ENCODE data around the gene SLC30A4. TPM values are rescaled to one million over a fixed set of nuclear protein-coding genes. Genes with fewer than 3 reads are reported as not detected.
"Not testable (repeated sequence)": the region's sequence is repeated elsewhere in the genome, so short reads cannot be mapped to it uniquely, and the experiment has no call there.

SLC30A4 gene
- total RNA-seq, 1 donor from 2014 or later, result 0.34 TPM

DNA sequence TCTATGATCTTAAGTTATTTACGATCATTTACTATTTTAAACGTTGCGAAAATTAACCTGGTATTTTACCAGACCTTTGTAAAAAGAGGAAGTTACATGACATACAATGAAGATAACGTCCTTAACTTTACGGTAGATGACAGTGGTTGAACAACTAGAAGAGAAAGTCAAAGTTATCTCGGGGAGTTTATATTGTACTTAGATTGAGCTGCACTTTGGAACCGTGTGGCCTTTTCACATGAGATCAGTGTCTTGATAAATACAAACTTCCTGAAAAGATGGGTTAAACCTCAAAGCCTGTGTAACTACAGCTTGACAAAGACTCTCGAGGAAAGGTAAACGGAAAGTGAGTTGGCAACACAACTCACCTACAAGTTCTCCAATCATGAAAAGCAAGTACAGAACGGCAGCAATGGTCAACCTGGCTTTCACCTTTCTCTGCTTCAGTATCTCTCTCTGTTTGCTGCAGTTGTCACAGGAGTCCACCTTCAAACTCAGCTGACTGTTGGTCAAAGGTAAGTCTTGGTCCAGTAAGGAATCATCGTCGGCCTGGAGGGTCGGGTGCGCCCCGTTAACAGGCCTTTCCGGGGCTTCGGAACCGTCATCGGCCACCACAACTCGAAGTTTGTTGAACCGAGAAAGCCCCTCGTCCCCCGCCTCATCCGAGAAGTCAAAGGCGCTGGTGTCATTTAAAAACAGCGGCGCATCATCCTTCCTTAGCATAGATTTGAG is 793 bp downstream of the SLC30A4 start:
- Mint-ChIP-seq H3K27ac (ENCODE audit: unreplicated experiment) (no peak overlapping the region), H3K4me3 (ENCODE audit: unreplicated experiment) (peak overlapping the region; percentile 85), H3K36me3 (ENCODE audit: unreplicated experiment) (peaks cover 5% of the 10 kb centered on the region), H3K4me1 (ENCODE audit: low read depth, unreplicated experiment) (peaks cover 7% of the 10 kb centered on the region), H3K27me3 (ENCODE audit: unreplicated experiment) (peaks cover 31% of the 10 kb centered on the region), H3K9me3 (ENCODE audit: unreplicated experiment) (peaks cover 2% of the 10 kb centered on the region)
- TF ChIP-seq, protein P1, sequence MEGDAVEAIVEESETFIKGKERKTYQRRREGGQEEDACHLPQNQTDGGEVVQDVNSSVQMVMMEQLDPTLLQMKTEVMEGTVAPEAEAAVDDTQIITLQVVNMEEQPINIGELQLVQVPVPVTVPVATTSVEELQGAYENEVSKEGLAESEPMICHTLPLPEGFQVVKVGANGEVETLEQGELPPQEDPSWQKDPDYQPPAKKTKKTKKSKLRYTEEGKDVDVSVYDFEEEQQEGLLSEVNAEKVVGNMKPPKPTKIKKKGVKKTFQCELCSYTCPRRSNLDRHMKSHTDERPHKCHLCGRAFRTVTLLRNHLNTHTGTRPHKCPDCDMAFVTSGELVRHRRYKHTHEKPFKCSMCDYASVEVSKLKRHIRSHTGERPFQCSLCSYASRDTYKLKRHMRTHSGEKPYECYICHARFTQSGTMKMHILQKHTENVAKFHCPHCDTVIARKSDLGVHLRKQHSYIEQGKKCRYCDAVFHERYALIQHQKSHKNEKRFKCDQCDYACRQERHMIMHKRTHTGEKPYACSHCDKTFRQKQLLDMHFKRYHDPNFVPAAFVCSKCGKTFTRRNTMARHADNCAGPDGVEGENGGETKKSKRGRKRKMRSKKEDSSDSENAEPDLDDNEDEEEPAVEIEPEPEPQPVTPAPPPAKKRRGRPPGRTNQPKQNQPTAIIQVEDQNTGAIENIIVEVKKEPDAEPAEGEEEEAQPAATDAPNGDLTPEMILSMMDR (IDR thresholded peaks at IDR 0.05; ENCODE audit: partially characterized antibody, unreplicated experiment), result no peak
- no peak for DNase-seq

DNA sequence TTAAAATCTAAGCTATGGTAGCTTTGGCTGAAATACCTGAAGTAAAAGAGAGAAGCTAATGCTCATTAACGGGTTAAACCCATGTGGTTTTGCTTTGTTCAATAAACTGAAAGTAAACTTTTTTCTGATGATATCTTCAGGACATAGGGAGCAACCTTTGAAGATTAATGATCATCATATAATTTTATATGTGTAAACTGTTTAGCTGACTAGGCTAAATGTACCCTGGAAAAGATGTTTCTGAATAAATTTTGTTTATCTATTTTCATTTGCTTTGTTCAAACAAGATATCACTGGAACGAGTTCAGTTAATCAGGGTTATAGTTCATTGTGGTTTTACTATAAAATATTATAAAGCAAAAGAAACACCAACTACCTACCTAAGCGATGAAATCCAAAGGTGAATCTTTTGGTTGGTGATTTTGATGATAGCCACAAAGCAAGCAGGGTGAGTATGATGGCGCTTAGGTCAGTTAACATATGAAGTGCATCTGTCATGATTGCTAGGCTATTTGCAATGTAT is 11.7 kb downstream of the SLC30A4 start:
- H3K4me3 Mint-ChIP-seq (ENCODE audit: unreplicated experiment), result no peak overlapping the region
- peaks cover 3% of the 10 kb centered on the region for H3K27me3 Mint-ChIP-seq (ENCODE audit: unreplicated experiment)
- no peak for DNase-seq
- H3K27ac Mint-ChIP-seq (ENCODE audit: unreplicated experiment), result no peak overlapping the region
- TF ChIP-seq, protein P1 (IDR thresholded peaks at IDR 0.05; ENCODE audit: partially characterized antibody, unreplicated experiment), result no peak
- no peaks in the 10 kb centered on the region for H3K36me3 Mint-ChIP-seq (ENCODE audit: unreplicated experiment)
- no peaks in the 10 kb centered on the region for H3K9me3 Mint-ChIP-seq (ENCODE audit: unreplicated experiment)
- no peaks in the 10 kb centered on the region for H3K4me1 Mint-ChIP-seq (ENCODE audit: low read depth, unreplicated experiment)

DNA sequence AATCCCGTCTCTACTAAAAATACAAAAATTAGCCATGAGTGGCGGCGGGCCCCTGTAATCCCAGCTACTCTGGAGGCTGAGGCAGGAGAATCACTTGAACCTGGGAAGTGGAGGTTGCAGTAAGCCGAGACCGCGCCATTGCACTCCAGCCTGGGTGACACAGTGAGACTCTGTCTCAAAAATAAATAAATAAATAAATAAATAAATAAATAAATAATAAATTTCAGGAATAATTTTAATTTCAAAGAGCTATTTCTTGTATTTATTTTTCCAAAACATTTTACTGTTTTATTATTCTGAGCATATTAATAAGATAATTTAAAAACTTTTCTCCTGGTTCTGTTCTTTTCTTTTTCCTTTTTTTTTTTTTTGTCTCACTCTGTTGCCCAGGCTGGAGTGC is 15.4 kb downstream of the SLC30A4 start:
- DNase-seq; H3K4me1 Mint-ChIP-seq (ENCODE audit: low read depth, unreplicated experiment); H3K9me3 Mint-ChIP-seq (ENCODE audit: unreplicated experiment); H3K27ac Mint-ChIP-seq (ENCODE audit: unreplicated experiment); H3K4me3 Mint-ChIP-seq (ENCODE audit: unreplicated experiment); H3K36me3 Mint-ChIP-seq (ENCODE audit: unreplicated experiment); H3K27me3 Mint-ChIP-seq (ENCODE audit: unreplicated experiment): not testable (repeated sequence)

DNA sequence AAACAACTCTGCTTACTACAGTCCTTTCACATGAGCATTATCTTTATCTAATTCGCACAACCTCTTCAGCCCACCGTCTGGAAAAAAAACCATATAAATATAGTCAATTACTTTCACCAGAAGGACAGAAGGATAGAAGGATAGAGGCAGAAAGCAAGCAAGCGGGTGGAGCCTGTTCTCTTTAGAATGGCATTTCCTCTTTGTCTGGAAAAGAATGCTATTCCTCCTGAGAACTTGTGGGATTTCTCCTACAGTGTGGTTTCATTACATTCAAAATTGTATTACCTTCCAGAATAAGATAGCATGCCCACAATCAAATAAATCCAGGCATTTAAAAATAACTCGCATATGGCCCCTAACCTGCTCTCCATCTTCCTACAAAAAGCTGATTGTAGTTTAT is 23.1 kb downstream of the SLC30A4 start:
- no peak for DNase-seq
- Mint-ChIP-seq H3K4me3 (ENCODE audit: unreplicated experiment) (no peak overlapping the region), H3K4me1 (ENCODE audit: low read depth, unreplicated experiment) (no peaks in the 10 kb centered on the region), H3K36me3 (ENCODE audit: unreplicated experiment) (no peaks in the 10 kb centered on the region), H3K9me3 (ENCODE audit: unreplicated experiment) (no peaks in the 10 kb centered on the region), H3K27ac (ENCODE audit: unreplicated experiment) (no peak overlapping the region), H3K27me3 (ENCODE audit: unreplicated experiment) (no peaks in the 10 kb centered on the region)
- TF ChIP-seq, protein P1 (IDR thresholded peaks at IDR 0.05; ENCODE audit: partially characterized antibody, unreplicated experiment), result no peak

DNA sequence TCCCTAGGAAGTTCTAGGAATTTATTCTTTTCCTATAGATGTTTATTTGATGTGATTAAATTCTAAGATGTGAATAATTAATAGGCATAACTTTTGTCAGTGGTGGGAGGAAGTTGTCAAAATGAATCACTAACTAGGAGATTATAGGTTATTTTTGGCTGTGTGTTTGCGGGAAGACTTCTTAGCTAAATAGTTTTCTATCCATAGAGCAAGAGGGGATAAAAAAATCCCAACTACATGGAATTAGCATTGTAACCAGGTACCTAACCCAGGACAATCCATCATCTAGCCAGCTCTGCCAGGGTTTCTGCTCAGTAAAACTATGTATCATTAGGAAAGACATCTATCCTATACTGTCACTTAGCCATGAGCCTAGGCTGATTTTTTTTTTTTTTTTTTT is 23.9 kb downstream of the SLC30A4 start:
- DNase-seq, result no peak
- H3K27me3 Mint-ChIP-seq (ENCODE audit: unreplicated experiment), result no peaks in the 10 kb centered on the region
- H3K36me3 Mint-ChIP-seq (ENCODE audit: unreplicated experiment), result no peaks in the 10 kb centered on the region
- TF ChIP-seq, protein P1 (IDR thresholded peaks at IDR 0.05; ENCODE audit: partially characterized antibody, unreplicated experiment), result no peak
- no peak overlapping the region for H3K4me3 Mint-ChIP-seq (ENCODE audit: unreplicated experiment)
- no peaks in the 10 kb centered on the region for H3K9me3 Mint-ChIP-seq (ENCODE audit: unreplicated experiment)
- H3K27ac Mint-ChIP-seq (ENCODE audit: unreplicated experiment), result no peak overlapping the region
- H3K4me1 Mint-ChIP-seq (ENCODE audit: low read depth, unreplicated experiment), result no peaks in the 10 kb centered on the region
